Activated CD4-positive, alpha-beta T cell treated with anti-CD3 and anti-CD28 coated beads, Interleukin-2, amount 50 U/mL, for 24 hours (primary cell): Measurements from ENCODE around the gene HSD17B13.
"Not testable (repeated sequence)": the region's sequence is repeated elsewhere in the genome, so short reads cannot be mapped to it uniquely, and the experiment has no call there.

Experiments
- DNase-seq, 2 donors: peaks; one replicate each; pipeline ENCODE4 v3.0.0-alpha.2; 2020; ENCODE audit warnings: low read depth in 1 of 2, low spot score in 1 of 2

The HSD17B13 gene

DNA sequence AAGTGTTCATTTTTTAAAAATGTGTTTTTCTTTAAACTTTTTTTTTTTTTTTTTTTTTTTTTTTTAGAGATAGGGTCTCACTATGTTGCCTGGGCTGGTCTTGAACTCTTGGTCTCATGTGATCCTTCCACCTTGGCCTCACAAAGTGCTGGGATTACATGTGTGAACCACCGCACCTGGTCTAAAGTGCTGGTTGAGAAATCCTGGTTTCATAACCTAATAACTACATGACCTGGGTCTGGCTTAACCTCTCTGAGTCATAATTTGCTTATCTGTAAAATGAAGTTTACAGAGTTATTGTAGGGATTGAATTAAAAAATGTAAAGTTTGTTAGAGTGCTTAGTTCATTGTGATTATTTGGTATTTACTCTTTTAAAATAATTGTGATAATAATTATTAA, 5.2 kb downstream of the HSD17B13 start:
- no peak for DNase-seq

DNA sequence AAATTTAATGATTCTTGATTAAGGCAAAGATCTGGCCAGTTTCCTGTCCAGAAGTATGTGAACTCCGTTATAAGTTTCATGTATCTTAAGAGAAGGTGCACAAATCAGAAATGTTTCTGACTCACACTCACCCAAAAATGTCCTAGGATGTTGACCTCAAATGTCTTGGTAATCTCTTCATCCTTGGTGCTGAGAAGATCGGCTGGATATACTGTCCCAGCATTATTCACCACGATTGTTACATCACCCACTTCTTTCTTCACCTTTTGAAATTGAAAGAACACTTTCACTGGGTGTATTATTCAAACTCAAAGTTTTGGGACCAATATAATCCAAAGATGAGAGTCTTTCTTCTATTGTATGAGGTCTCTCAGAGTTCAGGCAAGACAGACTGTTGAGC, 5.7 kb downstream of the HSD17B13 start:
- no peak for DNase-seq

DNA sequence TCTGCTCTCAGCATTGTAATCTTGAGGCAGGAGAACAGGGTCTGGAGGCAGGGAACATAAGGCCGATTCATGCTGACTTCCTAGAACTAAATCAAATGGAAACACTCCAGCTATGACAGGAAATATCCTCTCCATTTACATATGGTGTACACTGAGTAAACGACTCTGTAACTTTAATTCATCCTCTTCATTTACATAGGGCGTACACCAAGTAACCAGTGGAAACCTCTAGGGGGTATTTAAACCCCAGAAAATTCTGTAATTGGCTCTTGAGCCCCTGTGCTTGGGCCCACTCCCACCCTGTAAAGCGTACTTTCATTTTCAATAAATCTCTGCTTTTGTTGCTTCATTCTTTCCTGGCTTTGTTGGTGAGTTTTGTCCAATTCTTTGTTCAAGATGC, 7.7 kb downstream of the HSD17B13 start:
- not testable (repeated sequence) for DNase-seq

DNA sequence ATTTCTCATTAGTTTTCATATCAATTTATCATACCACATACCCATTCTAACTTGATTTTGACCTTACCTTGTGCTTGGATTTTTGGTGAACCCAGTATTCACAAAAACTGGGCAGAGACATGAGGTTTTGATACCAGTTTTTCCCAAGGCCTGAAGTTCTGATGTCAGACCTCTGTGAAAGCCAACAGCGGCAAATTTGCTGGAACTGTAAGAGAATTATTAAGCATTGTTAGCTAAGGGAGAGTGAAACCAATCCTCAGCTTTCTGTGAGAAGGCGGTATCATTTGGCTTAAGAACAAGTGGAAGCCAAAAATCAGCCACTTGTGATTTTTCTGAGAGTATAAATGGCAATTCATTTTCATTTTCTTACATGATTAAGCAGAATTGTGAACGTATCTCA, 8.9 kb downstream of the HSD17B13 start:
- no peak for DNase-seq

DNA sequence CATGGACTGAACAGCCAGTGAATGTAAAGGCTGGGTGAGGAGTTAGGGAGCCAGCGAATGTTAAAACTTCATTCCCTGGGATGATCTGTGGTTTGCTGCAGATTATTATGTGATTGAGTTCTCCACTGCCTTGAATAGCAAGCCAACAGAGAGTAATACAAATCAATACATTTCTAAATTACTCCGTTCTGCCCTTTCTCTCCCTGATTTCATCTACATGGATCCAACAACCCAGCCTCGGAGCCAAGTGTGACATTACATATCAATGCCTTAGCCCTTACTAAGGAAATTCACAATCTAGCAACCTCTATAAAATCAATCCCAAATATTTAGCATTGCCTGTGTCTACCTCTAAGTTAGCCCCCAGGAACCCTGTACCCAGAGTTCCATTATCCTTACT, 11.0 kb downstream of the HSD17B13 start:
- DNase-seq, result no peak

DNA sequence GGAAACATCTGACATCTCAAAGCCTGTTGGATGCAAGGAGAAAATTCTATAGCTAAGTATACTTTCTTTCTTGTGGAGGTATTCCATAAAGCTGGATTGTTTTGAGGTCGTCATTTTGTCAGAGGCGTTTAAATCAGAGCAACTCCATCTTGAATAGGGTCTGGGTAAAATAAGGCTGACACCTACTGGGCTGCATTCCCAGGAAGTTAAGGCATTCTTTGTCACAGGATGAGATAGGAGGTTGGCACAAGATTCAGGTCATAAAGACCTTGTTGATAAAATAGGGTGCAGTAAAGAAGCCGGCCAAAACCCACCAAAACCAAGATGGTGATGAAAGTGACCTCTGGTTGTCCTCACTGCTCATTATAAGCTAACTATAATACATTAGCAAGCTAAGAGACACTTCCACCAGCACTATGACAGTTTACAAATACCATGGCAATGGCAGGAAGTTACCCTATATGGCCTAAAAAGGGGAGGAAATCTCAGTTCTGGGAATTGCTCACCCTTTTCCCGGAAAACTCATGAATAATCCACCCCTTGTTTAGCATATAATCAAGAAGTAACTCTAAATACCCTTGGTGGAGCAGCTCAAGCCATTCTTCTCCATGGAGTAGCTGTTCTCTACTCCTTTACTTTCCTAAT, 11.9 kb downstream of the HSD17B13 start:
- DNase-seq, result no peak

DNA sequence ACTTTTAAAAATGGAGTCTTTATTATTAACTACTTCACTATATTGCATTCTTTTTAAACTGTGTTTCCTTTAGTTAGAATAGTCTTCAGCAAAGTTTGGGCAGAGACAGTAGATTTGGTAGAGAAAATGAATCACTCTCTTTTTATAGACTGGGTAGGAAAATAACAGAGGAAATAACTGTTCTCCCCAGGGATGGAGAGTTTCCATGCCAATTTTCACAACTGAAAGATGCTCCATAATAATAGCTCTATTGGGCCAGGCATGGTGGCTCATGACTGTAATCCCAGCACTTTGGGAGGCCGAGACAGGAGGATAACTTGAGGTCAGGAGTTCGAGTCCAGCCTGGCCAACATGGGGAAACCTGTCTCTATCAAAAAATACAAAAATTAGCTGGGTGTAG, 13.1 kb downstream of the HSD17B13 start:
- DNase-seq, result no peak

DNA sequence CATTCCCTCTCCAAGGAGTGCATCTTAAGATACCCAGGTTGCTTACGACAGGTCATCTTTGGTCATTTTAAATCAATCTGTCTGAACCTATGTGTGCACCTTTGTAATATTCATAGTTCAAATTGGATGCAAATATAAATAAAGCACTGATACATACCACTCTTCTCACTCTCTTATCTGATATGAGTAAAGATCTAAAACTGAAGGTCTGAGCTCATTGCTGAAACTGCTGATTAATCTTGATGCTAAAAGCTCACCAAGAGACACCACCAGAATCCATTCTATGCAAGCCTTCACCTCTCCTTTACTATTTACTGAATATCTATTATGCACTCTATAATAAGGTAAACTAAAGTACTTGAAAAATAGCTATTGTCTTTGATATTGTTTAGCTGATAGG, 16.6 kb downstream of the HSD17B13 start:
- no peak for DNase-seq

DNA sequence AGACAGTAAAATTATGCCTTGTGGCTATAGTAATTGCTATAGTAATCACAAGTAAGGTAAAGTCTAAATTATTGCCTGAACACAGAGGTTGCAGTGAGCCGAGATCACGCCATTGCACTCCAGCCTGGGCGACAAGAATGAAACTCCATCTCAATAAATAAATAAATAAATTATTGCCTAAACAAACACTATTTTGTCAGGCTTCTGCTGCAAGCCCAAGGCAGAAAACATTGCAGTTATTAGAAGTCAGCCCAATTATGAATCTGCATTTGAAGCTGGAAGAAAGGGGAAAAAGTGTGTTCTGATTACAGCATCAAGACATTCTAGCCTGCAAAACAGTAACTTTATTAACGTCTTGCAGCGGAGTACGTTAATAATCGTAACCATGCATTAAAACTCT, 17.1 kb downstream of the HSD17B13 start:
- DNase-seq, result no peak

DNA sequence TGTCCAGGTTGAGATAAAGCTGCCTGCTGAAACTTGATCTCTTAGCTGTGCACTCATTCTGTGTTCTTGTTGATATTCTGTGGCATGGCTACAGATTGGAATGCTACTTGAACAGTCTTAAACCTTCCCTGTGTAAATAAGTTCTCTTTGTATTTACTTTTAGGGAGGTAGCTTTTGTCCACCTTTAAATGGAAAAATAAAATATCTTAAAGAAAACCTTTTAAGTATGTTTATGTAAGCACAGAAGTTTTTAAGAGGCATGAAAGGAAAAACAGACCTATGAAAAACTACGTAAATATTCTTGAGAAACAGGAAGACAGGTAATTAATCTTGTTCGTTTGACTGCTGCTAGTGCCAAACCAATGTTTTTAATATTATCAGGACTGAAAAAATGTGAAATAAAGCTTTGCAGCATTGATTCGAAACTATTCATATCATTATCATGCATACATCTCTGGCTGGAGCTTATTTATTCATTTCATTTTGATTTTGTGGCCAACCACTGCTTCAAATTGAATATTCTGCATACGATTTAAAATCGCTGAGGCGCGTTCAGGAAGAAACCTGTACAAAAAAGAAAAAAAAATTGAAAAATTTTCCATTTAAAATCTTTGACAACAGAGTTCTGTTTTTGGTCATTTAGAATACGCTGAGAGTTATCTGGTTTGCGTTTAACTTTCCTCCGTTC, 17.8 kb downstream of the HSD17B13 start:
- DNase-seq, result no peak

DNA sequence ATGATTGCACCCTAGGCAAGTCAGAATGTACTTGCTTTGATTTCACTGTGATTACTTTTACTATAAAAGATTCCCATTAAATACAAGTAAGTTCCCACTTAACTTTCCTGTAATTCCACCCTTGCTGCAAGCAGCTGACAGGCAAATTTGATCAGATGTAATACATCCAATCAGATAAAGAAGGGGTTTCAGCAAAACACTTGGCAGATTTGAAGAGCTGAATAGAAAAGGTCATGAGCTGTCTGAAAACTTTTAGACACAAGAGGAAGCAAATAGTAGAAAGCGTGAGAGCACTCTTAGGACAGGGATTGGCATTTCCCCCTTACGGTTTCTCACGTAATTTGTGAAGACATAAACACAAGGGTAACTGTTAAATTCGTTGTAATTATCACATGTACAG, 22.8 kb downstream of the HSD17B13 start:
- DNase-seq, result no peak

DNA sequence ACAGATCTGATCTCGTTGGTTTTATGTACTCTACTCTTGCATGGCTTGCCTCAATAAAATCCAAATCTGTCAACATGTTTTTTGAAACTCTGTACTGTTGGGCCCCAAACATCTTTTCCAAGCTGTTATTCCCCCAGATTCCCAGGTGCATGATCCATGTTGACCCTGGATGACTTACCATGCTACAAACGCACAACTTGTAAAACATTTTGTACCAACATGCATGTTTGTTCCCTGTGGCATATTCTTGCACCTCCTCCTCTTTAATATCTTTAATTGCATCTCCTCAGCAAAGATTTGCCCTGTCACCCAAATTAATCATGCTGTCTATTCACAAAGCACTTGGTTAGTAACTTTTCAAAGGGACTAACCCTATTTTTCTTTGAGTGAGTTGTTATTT, 24.3 kb downstream of the HSD17B13 start:
- no peak for DNase-seq

DNA sequence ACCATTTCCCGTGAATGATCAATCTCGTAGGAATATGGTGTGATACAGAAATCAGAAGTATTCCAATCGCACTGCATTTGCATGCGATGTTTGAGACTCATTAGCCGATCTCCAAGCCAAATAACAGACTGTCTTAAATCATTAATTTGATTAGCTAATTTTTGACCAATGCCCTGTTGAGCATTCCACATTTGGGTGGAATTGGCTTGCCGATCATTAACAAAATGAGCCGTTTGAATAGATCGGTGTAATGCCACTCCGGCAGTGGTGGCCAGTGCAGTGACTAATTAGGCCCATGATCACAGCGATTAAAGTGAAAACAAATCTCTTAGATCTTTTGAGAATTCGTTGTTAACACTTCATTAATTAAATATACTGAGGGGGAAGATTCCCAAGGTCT, 27.8 kb downstream of the HSD17B13 start:
- not testable (repeated sequence) for DNase-seq

DNA sequence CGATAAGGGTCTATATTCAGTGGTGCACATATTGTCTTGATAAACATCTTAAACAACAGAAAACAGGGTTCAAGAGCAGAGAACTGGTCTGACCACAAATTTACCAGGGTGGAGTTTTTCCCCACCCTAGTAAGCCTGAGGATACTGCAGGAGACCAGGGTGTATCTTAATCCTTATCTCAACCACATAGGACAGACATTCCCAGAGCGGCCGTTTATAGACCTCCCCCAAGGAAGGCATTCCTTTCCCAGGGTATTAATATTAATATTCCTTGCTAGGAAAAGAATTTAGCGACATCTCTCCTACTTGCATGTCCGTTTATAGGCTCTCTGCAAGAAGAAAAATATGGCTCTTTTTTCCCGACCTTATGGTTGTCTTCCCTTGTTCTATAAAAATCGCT, 28.8 kb downstream of the HSD17B13 start:
- not testable (repeated sequence) for DNase-seq

DNA sequence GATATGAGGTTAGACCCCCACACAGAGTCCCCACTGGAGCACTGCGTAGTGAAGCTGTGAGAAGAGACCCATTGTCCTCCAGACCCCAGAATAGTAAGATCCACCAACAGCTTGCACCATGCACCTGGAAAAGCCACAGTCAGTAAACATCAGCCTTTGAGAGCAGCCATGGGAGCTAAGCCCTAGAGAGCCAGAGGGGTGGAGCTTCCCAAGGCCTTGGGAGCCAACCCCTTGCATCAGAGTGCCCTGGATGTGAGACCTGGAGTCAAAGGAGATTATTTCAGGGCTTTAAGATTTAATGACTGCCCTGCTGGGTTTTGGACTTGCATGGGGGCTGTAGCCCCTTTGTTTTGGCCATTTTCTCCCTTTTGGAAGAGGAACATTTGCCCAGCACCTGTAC, 35.7 kb downstream of the HSD17B13 start:
- DNase-seq, result no peak

DNA sequence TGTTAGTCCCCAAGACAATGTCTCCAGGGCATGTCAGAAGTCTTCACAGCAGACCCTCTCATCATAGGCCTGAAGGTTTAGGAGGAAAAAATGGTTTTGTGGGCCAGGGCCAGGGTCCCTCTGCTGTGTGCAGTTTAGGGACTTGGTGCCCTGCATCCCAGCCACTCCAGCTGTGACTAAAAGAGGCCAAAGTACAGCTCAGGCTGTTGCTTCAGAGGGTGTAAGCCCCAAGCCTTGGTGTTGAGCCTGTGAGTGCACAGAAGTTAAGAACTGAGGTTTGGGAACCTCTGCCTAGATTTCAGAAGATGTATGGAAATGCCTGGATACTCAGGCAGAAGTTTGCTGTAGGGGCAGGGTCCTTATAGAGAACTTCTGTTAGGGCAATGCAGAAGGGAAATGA, 38.4 kb downstream of the HSD17B13 start:
- DNase-seq, result not testable (repeated sequence)

DNA sequence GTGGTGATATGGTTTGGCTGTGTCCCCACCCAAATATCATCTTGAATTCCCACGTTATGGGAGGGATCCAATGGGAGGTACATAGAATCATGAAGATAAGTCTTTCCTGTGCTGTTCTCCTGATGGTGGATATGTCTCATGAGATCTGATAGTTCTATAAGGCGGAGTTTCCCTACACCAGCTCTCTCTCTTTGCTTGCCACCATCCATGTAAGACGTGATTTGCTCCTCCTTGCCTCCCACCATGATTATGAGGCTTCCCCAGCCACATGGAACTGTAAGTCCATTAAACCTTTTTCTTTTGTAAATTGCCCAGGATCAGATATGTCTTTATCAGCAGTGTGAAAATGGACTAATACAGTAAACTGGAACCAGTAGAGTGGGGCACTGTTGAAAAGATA, 39.5 kb downstream of the HSD17B13 start:
- DNase-seq, result no peak

DNA sequence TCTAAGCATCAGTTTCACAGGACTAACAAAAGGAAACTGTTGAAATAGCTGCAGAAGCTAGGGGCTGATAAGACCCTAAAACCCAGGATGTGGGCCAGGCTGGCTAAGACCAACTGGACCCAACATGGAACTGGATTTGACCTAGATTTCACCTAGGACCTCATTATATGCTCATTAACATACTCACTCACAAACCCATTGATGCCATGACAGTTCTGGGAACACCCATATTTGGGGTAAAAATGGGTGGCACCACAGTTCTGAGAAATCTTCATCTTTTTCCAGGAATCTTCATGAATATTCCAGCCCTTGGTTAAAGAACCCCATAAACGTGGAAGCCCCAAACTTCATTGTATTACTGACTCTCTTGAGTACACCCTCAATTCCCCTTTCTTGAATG, 41.1 kb downstream of the HSD17B13 start:
- DNase-seq, result no peak

DNA sequence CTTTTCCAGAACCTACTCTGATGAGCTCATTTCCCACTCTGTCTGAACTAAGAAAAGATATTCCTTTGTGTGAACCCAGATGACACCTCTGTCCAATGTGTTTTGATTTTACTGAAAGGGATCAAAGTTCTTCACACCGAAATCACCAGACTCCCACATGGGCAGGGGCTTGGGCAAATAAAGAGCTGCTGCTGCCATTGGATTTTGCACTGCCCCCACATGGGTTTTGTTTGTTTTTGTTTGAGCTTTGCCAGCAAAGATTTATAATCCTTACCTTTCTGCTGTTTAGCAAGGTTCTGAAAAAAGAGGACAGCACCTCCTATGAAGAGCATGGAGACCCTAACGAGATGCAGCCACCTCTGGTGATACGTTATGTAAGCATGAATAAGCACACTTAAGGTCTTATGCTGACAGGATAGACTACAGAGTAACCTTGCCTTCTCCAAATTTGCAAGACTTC, 44.3 kb downstream of the HSD17B13 start:
- no peak for DNase-seq

DNA sequence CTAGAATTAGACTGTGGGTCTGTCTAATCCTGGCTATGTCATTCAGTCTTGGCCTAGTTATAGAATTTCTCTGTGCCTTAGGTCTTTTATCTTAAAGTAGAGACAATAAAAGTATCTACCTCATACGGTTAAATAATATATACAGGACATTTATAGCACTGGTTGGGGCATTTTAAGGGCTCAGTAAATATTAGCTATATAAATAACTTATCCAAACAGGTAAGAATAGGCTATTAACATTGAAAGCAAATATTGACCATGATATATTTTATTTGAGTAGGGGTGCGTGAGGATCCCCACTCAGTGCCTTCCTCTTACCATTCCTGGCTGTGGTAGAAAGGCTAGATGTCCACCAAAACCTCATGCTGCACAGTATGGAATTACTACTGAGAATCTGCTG, 47.4 kb downstream of the HSD17B13 start:
- DNase-seq, result no peak

DNA sequence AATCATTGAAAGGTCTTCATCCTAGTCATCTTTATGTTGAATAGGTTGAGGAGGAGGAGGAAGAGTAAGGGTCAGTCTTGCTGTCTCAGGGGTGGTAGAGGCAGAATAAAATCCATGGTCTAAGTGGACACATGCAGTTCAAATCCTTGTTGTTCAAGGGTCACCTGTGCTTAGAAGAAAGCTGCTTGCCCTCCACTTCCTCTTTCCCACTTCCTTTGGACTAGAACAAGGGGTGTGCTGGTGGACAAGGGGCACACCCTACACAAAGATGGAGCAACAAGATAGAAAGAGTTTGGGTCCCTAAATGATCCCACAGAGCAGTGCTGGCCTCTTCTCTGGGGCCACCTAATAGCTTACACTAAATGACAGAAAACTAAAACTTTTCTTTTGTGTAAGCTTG, 47.9 kb downstream of the HSD17B13 start:
- no peak for DNase-seq

DNA sequence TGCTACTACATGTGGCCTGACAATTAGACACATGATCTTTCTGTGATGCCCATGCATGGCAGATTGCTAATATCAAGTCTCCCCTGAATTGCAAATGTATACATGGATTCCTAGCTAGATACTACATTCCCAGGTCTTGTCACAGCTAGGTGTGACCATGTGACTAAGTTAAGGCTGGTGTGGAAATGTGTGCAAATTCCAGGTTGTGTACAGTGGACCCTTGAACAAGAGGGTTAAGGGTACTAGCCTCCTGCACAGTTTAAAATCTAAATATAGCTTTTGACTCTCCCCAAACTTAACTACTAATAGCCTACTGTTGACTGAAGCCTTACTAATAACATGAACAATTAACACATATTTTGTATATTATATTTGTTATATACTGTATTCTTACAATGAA, 48.4 kb downstream of the HSD17B13 start:
- no peak for DNase-seq

DNA sequence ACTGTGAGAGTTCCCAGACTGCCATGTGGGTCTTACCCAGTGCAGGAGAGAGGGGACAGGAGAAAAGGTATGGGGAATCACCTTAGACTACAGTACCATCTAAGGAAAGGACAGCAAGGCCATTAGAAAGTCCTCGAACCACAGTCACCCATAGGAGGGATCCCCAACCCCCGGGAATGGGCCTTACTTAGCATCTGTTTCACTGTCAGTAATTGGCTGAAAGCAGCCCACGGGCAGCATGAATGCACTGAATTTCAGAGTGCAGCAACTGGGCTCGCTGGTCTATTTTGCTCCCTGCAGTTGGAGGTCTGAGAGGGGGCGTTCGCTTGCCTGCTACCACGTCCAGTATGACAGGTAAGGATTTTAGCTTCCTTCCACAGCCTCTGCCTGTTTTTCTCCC, 51.9 kb downstream of the HSD17B13 start:
- DNase-seq, result no peak
